ENCODE data around the gene PUM1. TPM values are rescaled to one million over a fixed set of nuclear protein-coding genes. Genes with fewer than 3 reads are reported as not detected.
"Not testable (repeated sequence)": the region's sequence is repeated elsewhere in the genome, so short reads cannot be mapped to it uniquely, and the experiment has no call there.

The PUM1 gene
- total RNA-seq, 2 experiments from 2014 or later = 99.3 to 102 TPM

DNA sequence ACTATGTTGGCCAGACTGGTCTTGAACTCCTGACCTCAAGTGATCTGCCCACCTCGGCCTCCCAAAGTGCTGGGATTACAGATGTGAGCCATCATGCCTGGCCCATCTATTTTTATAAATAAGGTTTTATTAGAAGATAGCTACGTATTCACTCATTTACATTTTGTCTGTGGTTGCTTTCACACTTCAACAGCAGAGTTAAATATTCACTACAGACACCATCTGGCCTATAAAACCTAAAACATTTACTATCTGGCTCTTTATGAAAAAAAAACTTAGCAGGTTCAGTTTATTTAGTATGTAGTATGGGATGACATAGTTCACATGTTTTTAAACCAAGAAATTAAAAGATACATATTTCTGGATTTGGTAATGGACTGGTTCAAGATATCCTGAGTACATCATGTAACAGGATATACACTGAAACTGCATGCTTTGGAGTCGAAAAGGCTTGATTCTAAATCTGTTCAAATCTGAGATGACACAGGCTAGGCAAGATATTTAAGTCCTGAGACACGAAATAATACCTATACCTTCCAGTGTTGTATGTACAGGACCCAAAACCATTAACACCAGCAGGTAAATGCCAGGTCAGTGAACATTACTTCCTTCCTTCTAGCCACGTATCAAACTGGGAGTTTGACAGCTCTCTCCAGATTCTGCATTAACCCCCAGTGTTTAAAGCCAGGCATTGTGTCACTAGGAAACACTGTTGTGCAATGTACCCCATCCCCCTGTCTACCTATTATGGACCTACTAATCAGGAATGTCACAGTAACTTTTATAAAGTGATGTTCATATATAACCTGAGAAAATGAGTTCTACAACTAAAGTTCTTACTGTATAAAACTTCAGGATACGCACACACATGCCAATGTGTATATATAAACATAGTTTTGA is 102.7 kb downstream of the PUM1 start:
- H3K27me3 Mint-ChIP-seq = no peaks in the 10 kb centered on the region
- H3K36me3 Mint-ChIP-seq (ENCODE audit: low read depth) = peaks cover 68% of the 10 kb centered on the region
- no peak for DNase-seq
- H3K4me3 Mint-ChIP-seq = no peak overlapping the region
- no peak overlapping the region for H3K27ac Mint-ChIP-seq
- POLR2A ChIA-PET = no interaction called here
- H3K4me1 Mint-ChIP-seq = peaks cover 11% of the 10 kb centered on the region
- CTCF ChIA-PET = no interaction called here
- H3K9me3 Mint-ChIP-seq = no peaks in the 10 kb centered on the region

DNA sequence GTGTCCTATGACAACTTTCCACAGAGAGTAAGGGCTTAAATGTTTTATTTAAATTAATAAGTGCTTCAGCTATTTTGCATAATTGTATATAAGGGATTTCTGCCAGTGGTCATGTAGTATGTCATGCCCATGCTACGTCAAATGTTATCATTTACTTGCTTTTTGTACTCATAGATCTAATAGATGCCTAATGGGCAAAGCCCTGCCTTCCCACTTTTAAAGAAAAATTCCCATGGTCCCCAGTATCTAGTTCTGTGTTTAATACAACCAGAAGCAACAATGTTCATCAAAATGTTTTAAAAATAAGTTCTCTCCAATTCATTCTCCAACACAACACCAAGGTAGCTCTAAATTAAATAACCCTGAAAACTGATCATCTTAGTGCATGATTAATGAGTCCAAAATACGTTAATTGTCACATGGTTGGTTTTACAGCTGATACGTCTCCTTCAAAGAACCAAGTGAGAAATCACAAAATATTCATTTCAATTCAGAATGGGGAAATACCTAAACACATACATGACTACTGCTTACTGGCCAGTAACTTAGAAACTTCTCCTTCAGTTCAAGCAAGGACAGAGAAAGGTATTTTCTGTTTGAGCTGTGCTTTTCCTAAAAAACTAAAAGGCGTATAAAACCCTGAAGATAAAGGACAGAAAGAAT is 107.8 kb downstream of the PUM1 start:
- no peak for DNase-seq
- Mint-ChIP-seq H3K4me3 (no peak overlapping the region), H3K27ac (no peak overlapping the region), H3K36me3 (ENCODE audit: low read depth) (peaks cover 53% of the 10 kb centered on the region), H3K9me3 (no peaks in the 10 kb centered on the region), H3K4me1 (peaks cover 19% of the 10 kb centered on the region), H3K27me3 (no peaks in the 10 kb centered on the region)
- ChIA-PET CTCF (no interaction called here), POLR2A (no interaction called here)

DNA sequence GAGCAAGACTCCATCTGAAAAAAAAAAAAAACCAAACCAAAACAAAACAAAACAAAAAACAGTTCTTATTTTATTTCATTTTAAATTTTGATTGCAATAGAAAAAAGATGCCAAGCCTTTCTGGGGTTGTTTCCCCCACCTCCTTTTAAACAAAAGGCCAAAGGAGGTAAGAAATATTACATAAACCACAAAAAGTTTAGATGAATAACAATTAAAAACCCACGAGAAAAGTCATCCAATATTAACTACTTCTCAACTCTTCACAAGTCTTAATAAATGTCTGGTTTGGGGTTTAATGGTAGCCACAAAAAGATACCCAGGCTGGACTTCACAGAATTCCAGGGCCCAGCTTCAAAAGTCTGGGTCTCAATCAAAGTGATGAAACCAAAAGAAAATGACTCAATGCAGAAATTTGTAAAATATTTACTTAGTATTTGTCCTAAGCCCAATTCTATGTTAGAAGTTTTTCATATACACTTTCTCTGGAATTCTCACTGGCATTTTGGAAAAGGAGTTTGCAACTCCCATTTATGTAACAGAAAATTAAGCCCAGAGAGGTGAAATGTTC is 110.0 kb downstream of the PUM1 start:
- ChIA-PET CTCF (no interaction called here), POLR2A (no interaction called here)
- Mint-ChIP-seq H3K27ac (no peak overlapping the region), H3K4me3 (no peak overlapping the region), H3K36me3 (ENCODE audit: low read depth) (peaks cover 61% of the 10 kb centered on the region), H3K9me3 (no peaks in the 10 kb centered on the region), H3K27me3 (no peaks in the 10 kb centered on the region), H3K4me1 (peaks cover 27% of the 10 kb centered on the region)
- DNase-seq = no peak

DNA sequence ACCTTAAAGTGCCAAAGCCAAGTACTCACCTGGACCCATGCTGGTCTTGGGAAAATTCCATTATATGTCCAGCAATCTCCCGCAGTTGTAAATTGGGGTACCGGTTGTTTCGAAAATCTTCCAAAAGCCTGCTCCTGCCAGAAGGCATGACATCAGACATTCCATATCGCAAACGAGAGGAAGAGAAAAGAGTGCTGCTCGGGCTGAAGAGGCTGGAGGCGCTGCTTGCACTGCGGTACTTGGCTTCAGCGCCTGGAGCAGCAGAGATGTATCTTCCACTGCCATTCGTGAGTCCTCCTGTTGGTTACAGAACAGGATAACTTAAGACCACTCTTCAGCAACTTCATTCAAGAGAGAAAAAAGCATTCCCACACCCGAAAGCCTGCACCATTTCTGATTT is 111.8 kb downstream of the PUM1 start:
- no peak overlapping the region for H3K27ac Mint-ChIP-seq
- no peak overlapping the region for H3K4me3 Mint-ChIP-seq
- no peak for DNase-seq
- ChIA-PET POLR2A (no interaction called here), CTCF (no interaction called here)
- H3K27me3 Mint-ChIP-seq = no peaks in the 10 kb centered on the region
- H3K36me3 Mint-ChIP-seq (ENCODE audit: low read depth) = peaks cover 60% of the 10 kb centered on the region
- H3K4me1 Mint-ChIP-seq = peaks cover 22% of the 10 kb centered on the region
- H3K9me3 Mint-ChIP-seq = no peaks in the 10 kb centered on the region

DNA sequence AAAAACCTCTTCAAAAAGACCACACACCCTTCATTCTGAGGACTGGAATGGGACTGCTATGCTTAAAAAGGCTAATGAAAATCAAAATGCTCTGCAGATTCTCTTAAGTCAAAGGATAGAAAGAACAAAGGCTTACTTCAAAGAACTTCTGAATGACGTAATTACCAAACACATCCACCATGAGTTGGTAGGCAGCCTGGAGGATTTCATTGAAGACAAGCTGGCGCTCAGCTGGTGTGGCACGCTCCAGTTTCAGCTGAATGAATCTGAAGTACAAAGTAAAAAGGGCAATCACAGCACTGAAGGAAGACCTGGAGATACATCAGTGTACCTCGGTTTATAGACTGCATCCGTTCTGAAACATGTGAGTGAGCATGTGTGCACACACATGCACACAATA is 113.4 kb downstream of the PUM1 start:
- H3K27ac Mint-ChIP-seq = no peak overlapping the region
- H3K9me3 Mint-ChIP-seq = no peaks in the 10 kb centered on the region
- CTCF ChIA-PET = interaction anchor here (1.3 kb wide), 1 partner anchor 232 kb away, joined by 4 read pairs; no protein-coding TSS in a partner anchor
- POLR2A ChIA-PET = no interaction called here
- H3K4me1 Mint-ChIP-seq = peaks cover 19% of the 10 kb centered on the region
- H3K27me3 Mint-ChIP-seq = no peaks in the 10 kb centered on the region
- peaks cover 65% of the 10 kb centered on the region for H3K36me3 Mint-ChIP-seq (ENCODE audit: low read depth)
- no peak overlapping the region for H3K4me3 Mint-ChIP-seq
- DNase-seq = no peak

DNA sequence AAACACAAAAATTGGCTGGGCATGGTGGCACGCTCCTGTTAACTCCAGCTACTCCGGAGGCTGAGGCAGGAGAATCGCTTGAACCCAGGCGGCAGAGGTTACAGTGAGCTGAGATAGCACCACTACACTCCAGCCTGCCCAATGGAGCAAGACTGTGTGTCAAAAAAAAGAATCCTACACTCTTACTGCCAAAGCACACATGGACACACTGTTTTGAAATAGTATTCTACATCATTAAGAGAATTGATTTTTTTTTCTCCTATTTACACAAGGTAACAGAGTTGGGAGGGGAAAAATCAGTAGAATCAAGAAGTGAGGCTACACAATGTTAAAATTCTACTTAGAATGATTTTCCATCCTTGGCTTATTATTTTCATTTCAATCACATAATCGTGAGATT is 114.8 kb downstream of the PUM1 start:
- H3K27ac Mint-ChIP-seq = no peak overlapping the region
- no peak overlapping the region for H3K4me3 Mint-ChIP-seq
- CTCF ChIA-PET = no interaction called here
- peaks cover 19% of the 10 kb centered on the region for H3K4me1 Mint-ChIP-seq
- DNase-seq = no peak
- POLR2A ChIA-PET = interaction anchor here (0.6 kb wide), 1 partner anchor 47 kb away, joined by 4 read pairs; no protein-coding TSS in a partner anchor
- no peaks in the 10 kb centered on the region for H3K9me3 Mint-ChIP-seq
- H3K27me3 Mint-ChIP-seq = no peaks in the 10 kb centered on the region
- peaks cover 62% of the 10 kb centered on the region for H3K36me3 Mint-ChIP-seq (ENCODE audit: low read depth)

DNA sequence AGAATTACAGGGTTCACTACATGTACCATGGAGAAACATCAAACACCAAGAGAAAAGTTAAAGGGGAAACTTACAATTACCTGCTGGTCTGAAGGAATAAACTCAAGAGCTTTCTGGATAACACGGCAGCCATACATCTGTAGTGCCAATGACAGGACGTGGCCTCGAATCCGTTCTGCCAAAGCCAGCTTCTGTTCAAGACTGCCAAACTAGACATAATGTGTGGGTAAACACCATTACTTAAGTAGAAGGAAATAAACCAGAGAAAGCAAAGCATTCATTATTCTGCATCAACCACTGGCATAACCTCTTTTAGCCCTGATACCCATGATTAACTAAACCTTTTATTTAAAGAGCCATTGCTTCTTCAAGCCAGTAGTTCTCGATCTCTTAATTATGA is 115.5 kb downstream of the PUM1 start:
- ChIA-PET POLR2A (no interaction called here), CTCF (no interaction called here)
- H3K27me3 Mint-ChIP-seq = no peaks in the 10 kb centered on the region
- H3K4me1 Mint-ChIP-seq = peaks cover 19% of the 10 kb centered on the region
- H3K36me3 Mint-ChIP-seq (ENCODE audit: low read depth) = peaks cover 66% of the 10 kb centered on the region
- no peak overlapping the region for H3K4me3 Mint-ChIP-seq
- H3K27ac Mint-ChIP-seq = no peak overlapping the region
- H3K9me3 Mint-ChIP-seq = no peaks in the 10 kb centered on the region
- DNase-seq = no peak

DNA sequence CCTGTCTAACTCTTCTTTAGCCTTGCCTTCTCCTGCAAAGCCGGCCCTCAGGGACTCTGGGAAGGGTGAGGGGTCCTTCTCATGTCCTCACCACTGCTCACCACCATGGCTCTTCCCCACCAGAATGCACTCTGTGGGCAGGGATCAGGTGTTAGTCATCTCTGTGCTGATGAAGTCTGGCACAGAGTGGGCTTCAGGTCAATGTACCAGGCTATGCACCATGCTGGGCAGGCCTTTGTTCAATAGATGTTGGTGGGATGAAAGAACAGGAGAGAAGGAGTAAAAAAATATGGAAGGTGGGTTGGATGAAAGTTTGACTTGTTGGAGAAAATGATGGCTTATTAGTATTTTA is 116.1 kb downstream of the PUM1 start:
- Mint-ChIP-seq H3K4me1 (peaks cover 19% of the 10 kb centered on the region), H3K36me3 (ENCODE audit: low read depth) (peaks cover 68% of the 10 kb centered on the region)
- POLR2A ChIA-PET, H3K4me3 Mint-ChIP-seq, DNase-seq, H3K27me3 Mint-ChIP-seq, CTCF ChIA-PET, H3K9me3 Mint-ChIP-seq, H3K27ac Mint-ChIP-seq: not testable (repeated sequence)

DNA sequence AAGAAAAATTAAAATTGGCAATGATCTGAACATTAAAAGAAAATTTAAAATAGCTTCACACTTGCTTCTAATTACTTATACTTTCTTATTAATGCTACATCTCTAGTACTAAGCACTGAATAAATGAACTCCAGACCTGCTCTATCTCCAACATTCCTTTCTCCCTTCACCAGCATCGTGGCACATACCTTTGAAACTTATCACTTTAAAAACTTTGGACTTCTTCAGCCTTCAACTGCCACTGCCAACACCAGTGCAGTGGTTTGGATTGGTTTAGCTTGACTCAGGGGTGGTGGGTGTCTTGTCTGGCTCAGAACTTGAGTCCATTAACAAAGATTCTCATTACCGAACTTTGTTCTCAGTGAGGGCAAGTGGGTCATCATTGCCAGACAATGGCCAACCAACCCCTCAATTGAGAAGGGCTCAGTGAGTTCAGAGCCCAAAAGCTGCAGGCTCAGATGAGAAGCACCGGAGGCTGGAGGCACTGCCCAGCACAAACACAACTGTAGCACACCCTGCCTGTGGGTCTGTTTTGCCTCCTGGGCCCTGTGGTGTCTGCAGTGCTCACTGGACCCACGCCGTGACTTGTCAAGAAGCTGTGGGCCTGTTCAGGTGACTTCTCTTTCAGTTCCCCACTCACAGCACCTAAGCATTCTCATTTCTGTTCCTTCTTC is 116.6 kb downstream of the PUM1 start:
- Mint-ChIP-seq H3K36me3 (ENCODE audit: low read depth) (peaks cover 68% of the 10 kb centered on the region), H3K4me1 (peaks cover 17% of the 10 kb centered on the region)
- H3K27ac Mint-ChIP-seq, DNase-seq, CTCF ChIA-PET, H3K4me3 Mint-ChIP-seq, POLR2A ChIA-PET, H3K27me3 Mint-ChIP-seq, H3K9me3 Mint-ChIP-seq: not testable (repeated sequence)

DNA sequence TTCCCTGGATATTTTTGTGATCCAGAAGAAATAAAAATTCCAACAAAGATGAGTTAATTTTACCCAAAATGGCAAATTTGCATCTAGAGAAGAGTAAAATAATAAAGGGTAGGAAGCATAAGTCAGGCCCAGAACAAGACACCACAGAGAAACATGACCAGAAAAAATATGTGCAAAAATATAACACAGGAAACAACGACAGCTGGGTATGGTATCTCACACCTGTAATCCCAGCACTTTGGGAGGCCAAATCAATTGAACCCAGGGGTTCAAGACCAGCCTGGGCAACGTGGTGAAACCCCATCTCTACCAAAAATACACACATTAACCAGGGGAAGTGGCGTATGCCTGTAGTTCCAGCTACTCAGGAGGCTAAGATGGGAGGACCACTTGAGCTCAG is 117.2 kb downstream of the PUM1 start:
- POLR2A ChIA-PET = no interaction called here
- DNase-seq = no peak
- Mint-ChIP-seq H3K4me1 (peaks cover 13% of the 10 kb centered on the region), H3K36me3 (ENCODE audit: low read depth) (peaks cover 66% of the 10 kb centered on the region), H3K27ac (no peak overlapping the region), H3K4me3 (no peak overlapping the region), H3K27me3 (no peaks in the 10 kb centered on the region), H3K9me3 (no peaks in the 10 kb centered on the region)
- CTCF ChIA-PET = interaction anchor here (0.7 kb wide), 1 partner anchor 810 kb away, joined by 4 read pairs; no protein-coding TSS in a partner anchor

DNA sequence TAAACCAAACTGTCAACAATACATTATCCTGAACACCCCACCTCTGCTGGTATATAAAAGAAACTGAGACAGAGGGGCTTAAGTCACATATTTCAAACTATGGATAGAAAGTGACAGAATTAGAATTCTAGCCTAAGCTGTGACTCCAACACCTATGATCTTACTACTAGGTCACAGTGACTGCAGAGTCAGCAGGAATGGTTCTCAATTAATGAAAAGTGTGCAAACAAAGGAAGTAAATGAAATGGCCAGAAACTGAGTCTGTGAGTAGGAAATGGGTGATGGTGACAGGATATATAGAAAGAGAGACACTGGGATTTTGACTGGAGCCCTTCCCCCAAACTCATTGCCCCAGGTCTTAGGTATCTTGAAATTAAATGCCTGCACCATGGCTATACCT is 118.3 kb downstream of the PUM1 start:
- POLR2A ChIA-PET = no interaction called here
- H3K4me3 Mint-ChIP-seq = no peak overlapping the region
- DNase-seq = no peak
- H3K4me1 Mint-ChIP-seq = peaks cover 6% of the 10 kb centered on the region
- CTCF ChIA-PET = no interaction called here
- H3K27ac Mint-ChIP-seq = no peak overlapping the region
- no peaks in the 10 kb centered on the region for H3K27me3 Mint-ChIP-seq
- H3K36me3 Mint-ChIP-seq (ENCODE audit: low read depth) = peaks cover 64% of the 10 kb centered on the region
- H3K9me3 Mint-ChIP-seq = no peaks in the 10 kb centered on the region

DNA sequence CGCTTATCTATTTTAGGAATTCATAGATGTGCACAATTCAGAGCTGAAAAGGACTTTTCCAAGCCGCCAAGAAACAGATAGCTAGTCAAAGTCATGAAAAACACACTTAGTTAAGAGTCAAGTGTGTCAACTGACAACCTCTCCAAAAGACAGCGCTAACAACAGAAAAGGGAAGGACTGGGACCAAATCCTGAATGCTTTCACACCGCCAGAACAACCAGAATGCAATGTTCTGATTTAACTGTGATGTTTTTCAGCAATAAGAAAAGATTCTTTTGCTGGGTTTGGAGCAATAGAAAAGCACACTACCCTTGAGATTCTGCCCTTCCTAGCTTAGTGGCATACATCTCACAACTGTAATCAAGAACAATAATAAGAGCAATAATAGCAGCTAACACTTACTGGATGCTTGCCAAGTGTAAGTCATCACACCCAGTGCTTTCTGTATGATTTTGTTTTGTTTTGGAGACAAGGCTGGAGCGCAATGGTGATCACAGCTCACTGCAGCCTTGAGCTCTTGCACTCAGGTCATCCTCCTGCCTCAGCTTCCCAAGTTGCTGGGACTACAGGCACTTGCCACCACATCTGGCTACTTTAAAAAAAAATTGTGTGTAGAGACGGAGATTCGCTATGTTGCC is 123.1 kb downstream of the PUM1 start:
- DNase-seq = no peak
- CTCF ChIA-PET = interaction anchor here (0.7 to 1.0 kb wide), 3 partner anchors 62 to 160 kb away, joined by 3 to 4 read pairs (median 3); no protein-coding TSS in a partner anchor
- Mint-ChIP-seq H3K4me3 (no peak overlapping the region), H3K27ac (no peak overlapping the region), H3K9me3 (no peaks in the 10 kb centered on the region), H3K27me3 (no peaks in the 10 kb centered on the region), H3K36me3 (ENCODE audit: low read depth) (peaks cover 40% of the 10 kb centered on the region), H3K4me1 (no peaks in the 10 kb centered on the region)
- POLR2A ChIA-PET = no interaction called here

All from activated CD4-positive, alpha-beta T cell treated with anti-CD3 and anti-CD28 coated beads, Interleukin-2, amount 10 ng/mL, durations not matched to agents 7 days and 5 days (primary cell).